Common myeloid progenitor, CD34-positive (primary cell): ENCODE measurements around the gene KRT86.
"Not testable (repeated sequence)": the region's sequence is repeated elsewhere in the genome, so short reads cannot be mapped to it uniquely, and the experiment has no call there.

Experiments
- CTCF ChIA-PET: fragments of 350-600 bp; sonication (Branson Sonifier 250); formaldehyde crosslinking; loops from one replicate; lab custom pipeline; 2021; ENCODE audit warnings: antibody characterized with exemption; lab: Charles Lee
- POLR2A ChIA-PET: fragments of 350-600 bp; sonication (Branson Sonifier 250); formaldehyde crosslinking; loops from one replicate; lab custom pipeline; 2021; ENCODE audit warnings: antibody characterized with exemption; lab: Charles Lee
- DNase-seq, 3 donors: peaks; one replicate each; pipeline versions ENCODE4 v3.0.0 to v3.0.0-alpha.2; 2013
- H3K27ac ChIP-seq, 2 experiments: 1 replicate in 1 of 2; 2 replicates in 1 of 2; pipeline ENCODE4 v1.7.0; 2013; ENCODE audit warnings: inconsistent platforms in 2 of 2, low read length in 2 of 2, mild to moderate bottlenecking in 2 of 2, low read depth in 1 of 2, moderate library complexity in 1 of 2; ENCODE audit not compliant: severe bottlenecking in 2 of 2, insufficient read depth in 1 of 2, poor library complexity in 1 of 2
- H3K27me3 ChIP-seq, 5 experiments: replicated peaks in 2 of 5; 1 replicate in 3 of 5; 2 replicates in 2 of 5; pipeline versions ENCODE4 v1.6.1 to v1.7.0; 2013; ENCODE audit warnings: low read length in 4 of 5, mild to moderate bottlenecking in 2 of 5, moderate library complexity in 2 of 5, inconsistent platforms in 1 of 5; ENCODE audit not compliant: insufficient read depth in 5 of 5, control insufficient read depth in 4 of 5
- H3K36me3 ChIP-seq, 4 experiments: 1 replicate in 2 of 4; 2 replicates in 2 of 4; pipeline versions ENCODE4 v1.6.1 to v1.7.0; 2013; ENCODE audit warnings: low read length in 3 of 4, control low read depth in 1 of 4, mild to moderate bottlenecking in 1 of 4; ENCODE audit not compliant: control insufficient read depth in 4 of 4, insufficient read depth in 4 of 4
- H3K4me1 ChIP-seq, 4 experiments: 1 replicate in 3 of 4; 2 replicates in 1 of 4; pipeline versions ENCODE4 v1.6.1 to v1.7.1; 2013; ENCODE audit warnings: low read length in 3 of 4, mild to moderate bottlenecking in 3 of 4, control low read depth in 1 of 4, inconsistent platforms in 1 of 4, moderate library complexity in 1 of 4; ENCODE audit not compliant: control insufficient read depth in 4 of 4, insufficient read depth in 4 of 4; ENCODE audit errors: control extremely low read depth in 1 of 4
- H3K4me3 ChIP-seq, 7 experiments: 1 replicate in 4 of 7; 2 replicates in 3 of 7; pipeline versions ENCODE4 v1.5.1 to v1.7.0; 2013; ENCODE audit warnings: mild to moderate bottlenecking in 7 of 7, low read length in 6 of 7, moderate library complexity in 6 of 7, inconsistent platforms in 2 of 7, low read depth in 2 of 7, control low read depth in 1 of 7; ENCODE audit not compliant: insufficient read depth in 4 of 7, control insufficient read depth in 1 of 7; ENCODE audit errors: extremely low read depth in 1 of 7
- H3K9me3 ChIP-seq, 5 experiments: 1 replicate in 4 of 5; 2 replicates in 1 of 5; pipeline versions ENCODE4 v1.6.1 to v1.7.1; 2013; ENCODE audit warnings: low read length in 4 of 5, mild to moderate bottlenecking in 2 of 5, inconsistent platforms in 1 of 5, low read depth in 1 of 5, moderate library complexity in 1 of 5; ENCODE audit not compliant: control insufficient read depth in 4 of 5, insufficient read depth in 2 of 5; ENCODE audit errors: control extremely low read depth in 1 of 5
- WGBS: methylation state at CpG from one replicate; pipeline ENCODE4 v1.1.5; 2013; ENCODE audit not compliant: insufficient coverage; 5-methylcytosine and 5-hydroxymethylcytosine counted together

The KRT86 gene

DNA sequence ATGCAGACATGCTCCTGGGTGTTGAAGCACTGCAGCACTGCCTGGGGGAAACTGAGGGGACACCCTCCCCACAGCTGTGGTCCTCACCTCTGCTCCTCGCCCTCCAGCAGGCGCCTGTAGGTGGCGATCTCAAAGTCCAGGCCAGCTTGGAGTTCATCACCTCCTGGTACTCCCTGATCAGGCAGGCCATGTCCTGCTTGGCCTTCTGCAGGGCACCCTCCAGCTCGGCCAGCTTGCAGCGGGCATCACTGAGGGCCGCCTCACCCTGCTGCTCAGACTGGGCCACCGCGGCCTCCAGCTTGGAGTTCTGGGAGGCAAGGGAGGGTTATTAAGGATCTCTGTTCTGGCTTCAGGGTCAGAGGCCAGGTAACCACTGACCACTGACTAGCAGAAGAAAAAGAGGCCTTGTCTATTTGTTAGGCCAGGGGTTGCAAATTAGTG is 22.2 kb upstream of the KRT86 start:
- peaks cover 0 to 28% (median 14%) of the 10 kb centered on the region in 4 experiments for H3K4me1 ChIP-seq
- H3K36me3 ChIP-seq, H3K27ac ChIP-seq, H3K4me3 ChIP-seq, H3K9me3 ChIP-seq, POLR2A ChIA-PET, DNase-seq: not testable (repeated sequence)
- peaks cover 0 to 61% (median 32%) of the 10 kb centered on the region in 5 experiments for H3K27me3 ChIP-seq
- CTCF ChIA-PET: interaction anchor here (0.9 to 5.9 kb wide), 11 partner anchors 11 to 69 kb away, joined by 3 to 49 read pairs (median 7); no protein-coding TSS in a partner anchor
- WGBS: no CpG with 5 or more reads among the region's 8 CpGs

DNA sequence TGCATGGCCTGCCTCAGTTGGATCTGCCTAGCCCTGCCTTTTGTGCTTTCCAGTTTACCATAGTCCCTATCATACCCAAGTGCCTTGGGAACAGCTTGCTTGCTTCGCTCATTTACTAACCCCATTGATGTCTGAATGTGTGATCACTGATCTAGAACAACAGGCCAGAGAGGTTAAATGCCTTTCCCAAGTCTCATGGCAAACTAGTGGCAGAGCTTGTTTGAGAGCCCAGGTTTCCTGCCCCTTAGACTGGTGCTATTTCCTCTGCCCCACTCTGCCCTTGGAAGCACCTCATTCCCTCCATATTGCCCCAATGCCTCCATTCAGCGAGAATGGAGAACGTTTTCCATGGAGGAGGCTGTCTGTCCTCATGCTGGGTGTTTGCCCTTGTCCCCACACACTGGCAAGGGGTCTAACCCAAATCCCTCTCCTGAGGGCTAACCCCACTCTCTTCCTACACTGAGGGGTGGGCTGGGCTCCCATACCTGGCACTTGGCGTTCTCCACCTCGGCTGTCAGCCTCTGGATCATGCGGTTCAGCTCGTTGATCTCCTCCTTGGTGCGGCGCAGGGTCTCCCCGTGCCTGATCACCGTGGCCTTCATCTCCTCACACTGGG is 21.6 kb upstream of the KRT86 start:
- no peak overlapping the region for H3K27ac ChIP-seq
- no peaks in the 10 kb centered on the region for H3K9me3 ChIP-seq
- peaks cover 0 to 30% (median 16%) of the 10 kb centered on the region in 4 experiments for H3K4me1 ChIP-seq
- H3K27me3 ChIP-seq: peaks cover 3 to 66% (median 37%) of the 10 kb centered on the region in 5 experiments
- H3K4me3 ChIP-seq: no peak overlapping the region
- DNase-seq: no peak
- CTCF ChIA-PET: interaction anchor here (1.2 to 5.9 kb wide), 7 partner anchors 13 to 75 kb away, joined by 3 to 49 read pairs (median 10); no protein-coding TSS in a partner anchor
- no peaks in the 10 kb centered on the region for H3K36me3 ChIP-seq
- 98% methylated on average over 7 of the region's 11 CpGs for WGBS
- POLR2A ChIA-PET: no interaction called here

DNA sequence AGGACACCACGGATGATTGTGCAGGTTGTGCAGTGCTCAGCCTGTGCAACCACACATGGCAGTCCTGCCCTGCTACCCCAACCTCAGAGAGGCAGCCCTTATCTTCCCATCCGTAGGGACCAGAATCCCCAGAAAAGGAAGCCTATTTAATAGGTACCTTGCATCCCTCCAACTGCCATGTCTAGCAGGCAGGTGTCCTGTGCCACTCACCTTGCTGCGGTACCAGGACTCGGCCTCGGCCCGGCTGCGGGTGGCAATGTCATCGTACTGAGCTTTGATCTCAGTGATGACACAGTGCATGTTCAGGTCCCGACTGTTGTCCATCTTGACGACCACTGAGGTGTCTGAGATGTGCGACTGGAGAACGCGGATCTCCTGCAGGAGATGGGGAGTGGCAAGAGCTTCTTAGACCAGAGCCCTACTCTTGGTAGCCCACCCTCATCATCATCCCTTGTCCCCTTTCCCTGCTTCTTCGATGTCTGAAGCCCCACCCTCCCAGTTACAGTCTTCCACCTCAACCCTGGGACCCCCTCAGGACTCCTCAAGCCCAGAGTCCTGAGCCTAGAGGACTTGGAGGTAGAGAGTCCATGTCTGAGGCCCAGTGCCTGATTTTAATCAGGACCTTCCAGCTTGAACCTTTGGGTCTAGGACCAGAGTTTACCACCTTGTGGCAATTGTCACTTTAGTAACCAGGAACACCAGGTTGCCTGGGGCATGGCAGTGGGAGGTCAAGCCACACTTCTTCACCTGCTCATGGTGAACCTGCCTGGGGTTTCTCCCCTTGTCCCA is 20.9 kb upstream of the KRT86 start:
- POLR2A ChIA-PET: no interaction called here
- whole genome bisulfite sequencing: 99% methylated on average over 13 of the region's 14 CpGs
- Histone ChIP-seq H3K27me3 (peaks cover 3 to 70% (median 37%) of the 10 kb centered on the region in 5 experiments), H3K4me1 (peaks cover 0 to 36% (median 21%) of the 10 kb centered on the region in 4 experiments), H3K4me3 (no peak overlapping the region), H3K36me3 (no peaks in the 10 kb centered on the region), H3K9me3 (no peaks in the 10 kb centered on the region), H3K27ac (no peak overlapping the region)
- CTCF ChIA-PET: interaction anchor here (1.2 to 5.9 kb wide), 6 partner anchors 12 to 74 kb away, joined by 3 to 49 read pairs (median 10); no protein-coding TSS in a partner anchor
- DNase-seq: no peak

DNA sequence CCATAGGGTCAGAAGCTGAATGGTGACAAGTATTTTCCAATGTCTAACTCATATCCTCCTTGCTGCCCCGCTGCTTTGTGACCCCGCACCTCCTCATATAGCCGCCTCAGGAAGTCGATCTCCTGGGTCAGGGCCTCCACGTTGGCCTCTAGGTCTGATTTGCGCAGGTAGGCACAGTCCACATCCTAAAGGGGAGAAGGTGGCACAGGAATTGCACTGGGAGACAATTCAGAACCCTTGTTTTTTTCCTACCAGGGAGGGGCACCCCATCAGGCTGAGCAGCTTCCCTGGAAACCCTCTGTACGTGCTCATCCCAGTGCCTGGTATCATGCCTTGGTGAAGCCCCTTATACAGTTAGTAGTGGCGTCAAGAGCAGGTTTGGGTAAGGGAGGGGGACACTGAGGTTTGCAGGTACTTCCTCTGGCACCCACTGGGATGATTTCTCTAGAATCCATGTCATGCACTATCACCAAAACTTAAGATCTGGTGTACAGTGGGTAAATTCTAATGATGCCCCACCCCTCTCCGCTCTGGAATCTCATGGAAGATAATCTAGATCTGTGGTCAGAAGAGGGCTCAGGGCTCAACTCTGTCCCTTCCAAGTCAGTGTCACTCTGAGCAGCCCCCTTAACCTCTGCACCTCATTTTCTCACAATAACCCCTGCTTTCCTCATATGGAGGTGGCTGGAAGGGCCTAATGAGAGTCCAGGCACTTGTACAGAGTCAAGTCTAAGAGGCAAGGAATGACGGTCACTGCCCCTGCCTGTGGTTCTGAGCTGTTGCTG is 20.1 kb upstream of the KRT86 start:
- no peak for DNase-seq
- ChIA-PET POLR2A (no interaction called here), CTCF (interaction anchor here (1.6 to 5.9 kb wide), 5 partner anchors 10 to 73 kb away, joined by 6 to 49 read pairs (median 12); no protein-coding TSS in a partner anchor)
- H3K4me3 ChIP-seq: no peak overlapping the region
- H3K36me3 ChIP-seq: no peaks in the 10 kb centered on the region
- peaks cover 3 to 69% (median 42%) of the 10 kb centered on the region in 5 experiments for H3K27me3 ChIP-seq
- 94% methylated on average over 8 of the region's 10 CpGs for WGBS
- H3K4me1 ChIP-seq: peaks cover 0 to 44% (median 28%) of the 10 kb centered on the region in 4 experiments
- no peak overlapping the region for H3K27ac ChIP-seq
- H3K9me3 ChIP-seq: no peaks in the 10 kb centered on the region

DNA sequence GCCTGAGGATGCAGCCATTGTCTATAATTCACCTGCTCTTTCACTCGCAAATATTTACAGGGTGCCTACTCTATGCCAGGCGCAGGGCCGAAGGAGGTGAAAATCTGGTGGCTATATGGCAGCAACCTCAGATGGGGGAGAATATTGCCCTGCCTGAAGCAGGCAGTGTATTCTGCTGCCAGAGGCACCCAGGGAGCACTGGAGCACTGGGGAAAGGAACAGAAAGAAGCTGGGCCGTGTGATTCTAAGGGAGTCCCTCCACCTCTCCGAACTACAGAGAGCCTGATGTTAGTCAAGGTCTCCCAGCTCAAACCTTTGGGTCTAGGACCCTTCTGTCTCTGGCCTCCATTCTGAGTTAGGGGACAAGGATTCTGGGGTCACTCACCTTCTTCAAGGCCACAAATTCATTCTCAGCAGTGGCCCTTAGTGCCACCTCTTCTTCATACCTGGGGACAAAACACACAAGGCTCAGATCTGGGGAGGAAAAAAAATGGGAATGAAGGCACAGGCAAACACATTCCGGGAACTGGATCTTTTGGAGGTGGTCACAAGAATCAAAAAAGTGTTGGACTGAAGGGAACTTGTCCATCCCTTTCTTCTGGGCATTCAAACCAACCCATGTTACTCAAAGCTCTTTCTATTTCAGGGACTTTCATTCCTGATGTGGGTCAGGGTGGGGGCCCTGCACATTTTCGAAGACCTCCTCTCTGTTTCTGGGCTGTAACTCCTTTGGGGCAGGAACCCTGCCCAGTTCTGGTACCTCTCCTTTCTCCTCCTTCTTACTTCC is 19.3 kb upstream of the KRT86 start:
- no peak overlapping the region for H3K4me3 ChIP-seq
- no peak overlapping the region for H3K27ac ChIP-seq
- no peaks in the 10 kb centered on the region for H3K36me3 ChIP-seq
- 100% methylated on average over 5 of the region's 7 CpGs for WGBS
- ChIA-PET POLR2A (no interaction called here), CTCF (interaction anchor here (0.6 to 3.6 kb wide), 5 partner anchors 10 to 56 kb away, joined by 3 to 21 read pairs (median 7); no protein-coding TSS in a partner anchor)
- DNase-seq: no peak
- peaks cover 3 to 62% (median 37%) of the 10 kb centered on the region in 5 experiments for H3K27me3 ChIP-seq
- H3K4me1 ChIP-seq: peaks cover 7 to 46% (median 35%) of the 10 kb centered on the region in 4 experiments
- H3K9me3 ChIP-seq: no peaks in the 10 kb centered on the region

DNA sequence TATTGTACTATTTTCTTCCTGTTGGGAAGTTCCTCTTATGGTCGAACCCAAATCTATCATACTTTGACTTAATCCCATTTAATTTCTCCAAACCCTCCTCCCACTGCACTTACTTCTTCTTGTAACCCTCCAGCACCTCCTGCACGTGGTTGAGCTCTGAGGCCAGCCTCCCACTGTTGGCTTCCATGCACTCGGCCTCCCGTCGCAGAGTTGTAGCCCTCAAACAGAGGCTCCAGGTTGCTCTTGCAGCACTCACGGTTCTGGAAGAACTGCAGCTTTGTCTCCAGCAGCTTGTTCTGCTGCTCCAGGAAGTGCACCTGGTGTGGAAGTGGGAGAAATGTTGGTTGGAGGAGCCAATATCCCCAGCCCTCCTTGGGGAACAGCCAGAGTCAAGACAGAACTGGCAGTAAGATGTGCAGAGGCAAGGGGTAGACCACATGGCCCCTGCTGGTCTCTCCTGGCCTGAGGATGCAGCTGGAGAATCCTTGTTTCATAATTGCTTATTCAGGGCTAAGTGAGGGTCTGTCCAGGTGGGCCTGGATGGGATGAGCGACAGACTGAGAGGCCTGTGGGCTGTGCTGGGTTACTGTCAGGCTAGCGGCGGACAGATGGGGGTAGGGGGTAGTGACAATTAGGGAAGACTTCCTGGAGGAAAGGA is 18.4 kb upstream of the KRT86 start:
- POLR2A ChIA-PET: no interaction called here
- DNase-seq: no peak
- WGBS: 93% methylated on average over 9 of the region's 9 CpGs
- Histone ChIP-seq H3K27ac (no peak overlapping the region), H3K4me1 (peaks cover 12 to 48% (median 40%) of the 10 kb centered on the region in 4 experiments), H3K4me3 (no peak overlapping the region), H3K36me3 (no peaks in the 10 kb centered on the region), H3K27me3 (peaks cover 3 to 56% (median 34%) of the 10 kb centered on the region in 5 experiments), H3K9me3 (no peaks in the 10 kb centered on the region)
- CTCF ChIA-PET: interaction anchor here (2.0 to 3.6 kb wide), 5 partner anchors 11 to 55 kb away, joined by 5 to 21 read pairs (median 9); no protein-coding TSS in a partner anchor
